Smooth muscle cell (in vitro differentiated cells): ENCODE measurements around the gene MRPL43. TPM values are rescaled to one million over a fixed set of nuclear protein-coding genes. Genes with fewer than 3 reads are reported as not detected.

Source experiments
- DNase-seq: peaks from one replicate; lab custom pipeline; 2025; ENCODE audit not compliant: unreplicated experiment; lab: John Stamatoyannopoulos, UW
- H2AFZ ChIP-seq: fragments of 200-600 bp; sonication (generic); 2 replicates; pipeline ENCODE4 v1.6.0; 2016; ENCODE audit warnings: antibody characterized with exemption, low read depth, mild to moderate bottlenecking
- H3F3A ChIP-seq: fragments of 200-600 bp; sonication (generic); 2 replicates; pipeline ENCODE4 v1.6.0; 2017; ENCODE audit warnings: antibody characterized with exemption, low read depth
- H3K27ac ChIP-seq: fragments of 200-600 bp; sonication (generic); 2 replicates; pipeline ENCODE4 v1.5.1; 2016; ENCODE audit warnings: low read depth, mild to moderate bottlenecking
- H3K27me3 ChIP-seq: fragments of 200-600 bp; sonication (generic); 2 replicates; pipeline ENCODE4 v1.6.1; 2016; ENCODE audit warnings: low read depth, mild to moderate bottlenecking
- H3K36me3 ChIP-seq: fragments of 200-600 bp; sonication (generic); 2 replicates; pipeline ENCODE4 v1.5.1; 2016; ENCODE audit warnings: low read depth
- H3K4me1 ChIP-seq: fragments of 200-600 bp; sonication (generic); 2 replicates; pipeline ENCODE4 v1.5.1; 2016; ENCODE audit warnings: low read depth
- H3K4me2 ChIP-seq: fragments of 200-600 bp; sonication (generic); 2 replicates; pipeline ENCODE4 v1.6.0; 2016; ENCODE audit warnings: mild to moderate bottlenecking
- H3K4me3 ChIP-seq: fragments of 200-600 bp; sonication (generic); 2 replicates; pipeline ENCODE4 v1.5.1; 2016; ENCODE audit warnings: mild to moderate bottlenecking
- H3K79me2 ChIP-seq: fragments of 200-600 bp; sonication (generic); 2 replicates; pipeline ENCODE4 v1.6.0; 2016; ENCODE audit warnings: low read depth, mild to moderate bottlenecking
- H3K9ac ChIP-seq: fragments of 200-600 bp; sonication (generic); 2 replicates; pipeline ENCODE4 v1.6.0; 2016; ENCODE audit warnings: low read depth
- H3K9me3 ChIP-seq: fragments of 200-600 bp; sonication (generic); replicated peaks from 2 replicates; pipeline ENCODE4 v1.5.1; 2016; ENCODE audit warnings: low read depth
- H4K20me1 ChIP-seq: fragments of 200-600 bp; sonication (generic); 2 replicates; pipeline ENCODE4 v1.6.0; 2016; ENCODE audit warnings: low read depth
- WGBS: methylation state at CpG from one replicate; pipeline ENCODE4 v1.1.7; 2016; ENCODE audit warnings: low lambda C conversion rate; 5-methylcytosine and 5-hydroxymethylcytosine counted together
- polyA plus RNA-seq: library from polyadenylated mRNA; unstranded; fragments of >200 nt; fragmentation: Nextera tagmentation; extraction: Ambion mirVana; gene quantifications from 2 replicates; pipeline ENCODE4 v1.2.1, GENCODE V29; 2016
- total RNA-seq: library from RNA; depleted of rRNA; stranded (reverse); fragments of >200 nt; gene quantifications from 2 replicates; pipeline ENCODE4 v1.2.3, GENCODE V29; 2014
- TF ChIP-seq, protein P1 (sequence below): fragments of 200-600 bp; sonication (generic); IDR thresholded peaks from 2 replicates; pipeline ENCODE4 v1.5.1; 2017; ENCODE audit warnings: borderline replicate concordance, mild to moderate bottlenecking, antibody characterized with exemption; ENCODE audit not compliant: insufficient read depth, poor library complexity, severe bottlenecking

MRPL43 gene
- total and polyA plus RNA-seq, 2 experiments from 2014 or later, result 89.9 to 120 TPM

DNA sequence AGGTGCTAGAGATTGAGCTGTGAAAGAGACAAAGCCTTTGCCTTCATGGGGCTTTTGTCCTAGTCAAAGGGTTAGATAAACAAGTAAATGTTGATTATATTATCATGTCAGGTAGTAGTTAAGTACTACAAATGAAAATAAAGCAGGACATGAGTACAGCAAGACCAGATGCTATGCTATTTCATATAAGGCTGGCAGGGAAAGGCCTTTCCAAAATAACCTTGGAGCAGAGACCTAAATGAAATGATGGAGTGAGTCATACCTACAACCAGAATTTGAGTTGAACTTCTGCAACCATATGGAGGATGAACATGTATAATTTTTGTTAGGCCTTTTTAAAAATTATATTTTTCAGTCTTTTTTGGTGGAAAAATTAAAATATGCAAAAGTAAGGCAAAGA lies 41.5 kb downstream of the MRPL43 start:
- Histone ChIP-seq H3K27ac (no peak overlapping the region), H3K36me3 (peaks cover 51% of the 10 kb centered on the region), H3K4me2 (no peak overlapping the region), H3K4me3 (no peak overlapping the region), H3K4me1 (no peaks in the 10 kb centered on the region), H3K9me3 (no peaks in the 10 kb centered on the region), H3F3A (no peaks in the 10 kb centered on the region), H4K20me1 (no peaks in the 10 kb centered on the region), H3K9ac (no peak overlapping the region), H2AFZ (no peak overlapping the region), H3K27me3 (no peaks in the 10 kb centered on the region), H3K79me2 (no peaks in the 10 kb centered on the region)
- TF ChIP-seq, protein P1, sequence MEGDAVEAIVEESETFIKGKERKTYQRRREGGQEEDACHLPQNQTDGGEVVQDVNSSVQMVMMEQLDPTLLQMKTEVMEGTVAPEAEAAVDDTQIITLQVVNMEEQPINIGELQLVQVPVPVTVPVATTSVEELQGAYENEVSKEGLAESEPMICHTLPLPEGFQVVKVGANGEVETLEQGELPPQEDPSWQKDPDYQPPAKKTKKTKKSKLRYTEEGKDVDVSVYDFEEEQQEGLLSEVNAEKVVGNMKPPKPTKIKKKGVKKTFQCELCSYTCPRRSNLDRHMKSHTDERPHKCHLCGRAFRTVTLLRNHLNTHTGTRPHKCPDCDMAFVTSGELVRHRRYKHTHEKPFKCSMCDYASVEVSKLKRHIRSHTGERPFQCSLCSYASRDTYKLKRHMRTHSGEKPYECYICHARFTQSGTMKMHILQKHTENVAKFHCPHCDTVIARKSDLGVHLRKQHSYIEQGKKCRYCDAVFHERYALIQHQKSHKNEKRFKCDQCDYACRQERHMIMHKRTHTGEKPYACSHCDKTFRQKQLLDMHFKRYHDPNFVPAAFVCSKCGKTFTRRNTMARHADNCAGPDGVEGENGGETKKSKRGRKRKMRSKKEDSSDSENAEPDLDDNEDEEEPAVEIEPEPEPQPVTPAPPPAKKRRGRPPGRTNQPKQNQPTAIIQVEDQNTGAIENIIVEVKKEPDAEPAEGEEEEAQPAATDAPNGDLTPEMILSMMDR, result no peak
- DNase-seq, result no peak

DNA sequence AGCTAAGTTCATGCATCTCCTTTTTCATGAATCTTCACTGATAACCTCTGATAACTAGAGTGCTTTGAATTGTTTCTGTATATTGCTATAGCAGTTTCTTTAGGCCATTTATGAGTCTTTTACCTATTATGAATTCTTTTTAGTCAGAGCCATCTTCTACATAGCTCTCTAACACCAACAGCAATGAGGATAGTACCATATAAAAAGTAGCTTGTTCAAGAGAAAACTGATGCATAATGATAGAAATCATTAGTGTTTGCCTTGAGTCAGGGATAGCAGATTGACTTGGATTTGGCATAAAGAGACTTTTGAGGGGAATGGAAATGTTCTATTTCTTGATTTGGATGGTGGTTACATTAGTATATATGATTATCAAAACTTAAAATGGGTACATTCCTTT lies 43.8 kb downstream of the MRPL43 start:
- Histone ChIP-seq H3K4me2 (no peak overlapping the region), H3F3A (no peaks in the 10 kb centered on the region), H3K9ac (no peak overlapping the region), H3K79me2 (no peaks in the 10 kb centered on the region), H3K4me1 (no peaks in the 10 kb centered on the region), H3K9me3 (no peaks in the 10 kb centered on the region), H3K4me3 (no peak overlapping the region), H2AFZ (no peak overlapping the region), H3K27ac (no peak overlapping the region), H3K36me3 (peaks cover 39% of the 10 kb centered on the region), H3K27me3 (no peaks in the 10 kb centered on the region), H4K20me1 (no peaks in the 10 kb centered on the region)
- DNase-seq, result no peak
- TF ChIP-seq, protein P1, result no peak

DNA sequence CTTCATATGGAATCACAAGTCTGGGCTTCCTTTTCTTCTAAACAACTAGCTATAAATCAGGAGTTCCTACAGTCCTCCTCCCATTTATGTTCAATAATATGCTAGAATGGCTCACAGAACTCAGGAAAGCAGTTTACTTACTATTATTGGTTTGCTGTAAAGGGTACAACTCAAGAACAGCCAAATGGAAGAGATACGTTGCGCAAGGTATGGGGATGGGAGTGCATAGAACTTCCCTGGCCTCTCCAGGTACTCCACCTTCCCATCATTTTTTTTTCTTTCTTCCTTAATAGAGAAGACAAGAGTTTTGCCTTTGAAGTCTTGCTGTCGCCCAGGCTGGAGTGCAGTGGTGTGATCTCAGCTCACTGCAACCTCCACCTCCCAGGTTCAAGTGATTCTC lies 45.1 kb downstream of the MRPL43 start:
- H3K79me2 ChIP-seq, result no peaks in the 10 kb centered on the region
- H3K36me3 ChIP-seq, result peaks cover 42% of the 10 kb centered on the region
- no peak overlapping the region for H3K9ac ChIP-seq
- no peaks in the 10 kb centered on the region for H3K4me1 ChIP-seq
- no peak overlapping the region for H3K4me3 ChIP-seq
- no peak for DNase-seq
- TF ChIP-seq, protein P1, result no peak
- H2AFZ ChIP-seq, result no peak overlapping the region
- H3K9me3 ChIP-seq, result no peaks in the 10 kb centered on the region
- no peaks in the 10 kb centered on the region for H3K27me3 ChIP-seq
- WGBS, result 96% methylated on average over 3 of the region's 3 CpGs
- H4K20me1 ChIP-seq, result no peaks in the 10 kb centered on the region
- H3F3A ChIP-seq, result no peaks in the 10 kb centered on the region
- no peak overlapping the region for H3K4me2 ChIP-seq
- H3K27ac ChIP-seq, result no peak overlapping the region

DNA sequence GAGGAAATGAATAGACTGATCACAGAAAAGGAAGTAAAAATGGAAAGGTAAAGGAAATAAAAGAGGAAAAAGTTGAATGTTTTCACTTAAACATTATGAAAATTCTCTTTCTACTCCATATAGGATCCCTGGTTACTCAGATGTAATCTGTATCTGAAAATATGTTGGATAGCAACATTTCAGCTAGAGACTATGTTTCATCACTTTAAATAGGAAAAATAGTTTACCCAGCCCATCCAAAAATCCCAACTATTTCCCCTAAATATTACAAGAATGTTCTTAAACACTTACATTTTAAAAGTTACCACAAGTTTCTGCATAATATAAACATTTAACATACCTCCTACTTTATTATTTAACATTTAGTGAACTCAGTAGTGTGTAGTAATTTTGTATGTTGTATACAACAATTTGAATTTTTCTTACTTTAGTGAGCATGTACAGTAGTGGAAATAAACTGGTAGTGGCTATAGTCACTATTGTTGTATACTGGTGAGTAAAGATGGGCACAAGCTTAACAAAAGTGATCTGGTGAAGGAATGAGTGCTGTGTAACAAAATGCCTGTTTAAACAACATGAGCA lies 47.4 kb downstream of the MRPL43 start:
- Histone ChIP-seq H3K9me3 (no peaks in the 10 kb centered on the region), H4K20me1 (no peaks in the 10 kb centered on the region), H3K4me1 (no peaks in the 10 kb centered on the region), H3K27me3 (no peaks in the 10 kb centered on the region), H3K4me3 (no peak overlapping the region), H2AFZ (no peak overlapping the region), H3K36me3 (peaks cover 36% of the 10 kb centered on the region), H3K9ac (no peak overlapping the region), H3K27ac (no peak overlapping the region), H3F3A (no peaks in the 10 kb centered on the region), H3K79me2 (no peaks in the 10 kb centered on the region), H3K4me2 (no peak overlapping the region)
- TF ChIP-seq, protein P1, result no peak
- no peak for DNase-seq
